HCT116 (cell line): ENCODE data around the gene SFXN4. TPM values are rescaled to one million over a fixed set of nuclear protein-coding genes. Genes with fewer than 3 reads are reported as not detected.

Experiments
- ATAC-seq: fragments of 200-7000 bp; cut with Tn5 transposase; 2 replicates; pipeline ENCODE4 v1.9.1; 2020; ENCODE audit warnings: mild to moderate bottlenecking, moderate library complexity
- BruUV-seq: library from RNA; stranded (reverse); fragments of 400-500 nt; replicated peaks from 2 replicates; lab custom pipeline; 2021; lab: Mats Ljungman, UMichigan
- CTCF ChIA-PET: fragments of 300-600 bp; sonication (Branson Sonifier 250); formaldehyde crosslinking; loops from one replicate; lab custom pipeline; 2021; ENCODE audit warnings: antibody characterized with exemption; lab: Charles Lee
- POLR2A ChIA-PET: fragments of 300-600, 350-600 bp; sonication (Branson Sonifier 250); formaldehyde crosslinking; loops from one replicate; lab custom pipeline; 2021; ENCODE audit warnings: antibody characterized with exemption; lab: Charles Lee
- RAD21 ChIA-PET, 2 experiments: fragments of 300-600 bp; sonication (Branson Sonifier 250); formaldehyde crosslinking; loops; one replicate each; lab custom pipeline; 2023; ENCODE audit warnings: low total read pairs in 2 of 2; ENCODE audit not compliant: uncharacterized antibody in 2 of 2, unreplicated experiment in 2 of 2, low non-redundant PET in 1 of 2; lab: Charles Lee
- DNase-seq: peaks from one replicate; pipeline ENCODE4 v3.0.0-alpha.2; 2010; ENCODE audit warnings: low read depth, low spot score
- H2AFZ ChIP-seq: fragments of 200-600 bp; shearing (Covaris generic), sonication (generic); 2 replicates; pipeline ENCODE4 v1.6.1; 2017; ENCODE audit warnings: low read depth, mixed run types, mixed read lengths, antibody characterized with exemption, low read length; ENCODE audit not compliant: poor library complexity, severe bottlenecking
- H3K27ac ChIP-seq: 2 replicates; pipeline ENCODE4 v1.5.1; 2012; ENCODE audit warnings: low read depth, low read length
- H3K27me3 ChIP-seq: fragments of 200-600 bp; sonication (generic); 2 replicates; pipeline ENCODE4 v1.6.1; 2016; ENCODE audit warnings: mixed run types, low read length, mixed read lengths; ENCODE audit not compliant: insufficient read depth
- H3K36me3 ChIP-seq, 2 experiments: fragments of 200-500 bp in 1 of 2; fragments of 200-600 bp in 1 of 2; sonication (Bioruptor generic) in 1 of 2; sonication (generic) in 1 of 2; 2 replicates each; pipeline versions ENCODE4 v1.5.1 to v1.6.1; 2014 to 2016; ENCODE audit warnings: low read length in 2 of 2, inconsistent platforms in 1 of 2, mixed read lengths in 1 of 2, mixed run types in 1 of 2; ENCODE audit not compliant: insufficient read depth in 2 of 2, control insufficient read depth in 1 of 2
- H3K4me1 ChIP-seq, 2 experiments: fragments of 200-600 bp in 1 of 2; sonication (generic) in 1 of 2; 2 replicates each; pipeline versions ENCODE4 v1.5.1 to v1.6.1; 2012 to 2017; ENCODE audit warnings: low read length in 2 of 2, inconsistent platforms in 1 of 2, mild to moderate bottlenecking in 1 of 2, mixed read lengths in 1 of 2, mixed run types in 1 of 2, moderate library complexity in 1 of 2; ENCODE audit not compliant: insufficient read depth in 2 of 2, control insufficient read depth in 1 of 2
- H3K4me2 ChIP-seq: fragments of 200-600 bp; sonication (generic); 2 replicates; pipeline ENCODE4 v1.6.1; 2017; ENCODE audit warnings: mixed run types, low read length, mixed read lengths
- H3K4me3 ChIP-seq, 2 experiments: fragments of 200-600 bp in 1 of 2; sonication (generic) in 1 of 2; replicated peaks in 1 of 2; 2 replicates each; pipeline ENCODE4 v1.5.1; 2011 to 2016; ENCODE audit warnings: low read length in 2 of 2, control low read depth in 1 of 2, low read depth in 1 of 2, mild to moderate bottlenecking in 1 of 2, mixed read lengths in 1 of 2, mixed run types in 1 of 2
- H3K79me2 ChIP-seq: fragments of 200-600 bp; sonication (generic); 2 replicates; pipeline ENCODE4 v1.6.1; 2017; ENCODE audit warnings: mild to moderate bottlenecking, mixed run types, low read length, moderate library complexity, mixed read lengths; ENCODE audit not compliant: insufficient read depth
- H3K9ac ChIP-seq: fragments of 200-600 bp; sonication (generic); 2 replicates; pipeline ENCODE4 v1.6.1; 2016; ENCODE audit warnings: low read length, mixed read lengths
- H3K9me2 ChIP-seq: fragments of 200-600 bp; sonication (generic), shearing (Covaris generic); 2 replicates; pipeline ENCODE4 v1.6.1; 2017; ENCODE audit warnings: mixed run types, mild to moderate bottlenecking, moderate library complexity; ENCODE audit not compliant: insufficient read depth
- H3K9me3 ChIP-seq, 2 experiments: fragments of 200-500 bp in 1 of 2; fragments of 200-600 bp in 1 of 2; sonication (Bioruptor generic) in 1 of 2; sonication (generic) in 1 of 2; 2 replicates each; pipeline ENCODE4 v1.6.1; 2014 to 2017; ENCODE audit warnings: low read length in 2 of 2, mixed read lengths in 2 of 2, inconsistent platforms in 1 of 2, low read depth in 1 of 2, mild to moderate bottlenecking in 1 of 2, mixed run types in 1 of 2, moderate library complexity in 1 of 2; ENCODE audit not compliant: control insufficient read depth in 1 of 2, insufficient read depth in 1 of 2
- H4K20me1 ChIP-seq: fragments of 200-600 bp; sonication (generic), shearing (Covaris generic); 2 replicates; pipeline ENCODE4 v1.6.1; 2017; ENCODE audit warnings: mixed run types, mild to moderate bottlenecking, moderate library complexity; ENCODE audit not compliant: insufficient read depth
- EGR1 ChIP-seq: IDR thresholded peaks from 2 replicates; pipeline ENCODE4 v1.6.1; 2012; ENCODE audit warnings: low read depth
- EZH2 ChIP-seq: fragments of 200-600 bp; sonication (generic); IDR thresholded peaks from 2 replicates; pipeline ENCODE4 v1.6.1; 2017; ENCODE audit warnings: antibody characterized with exemption, mixed run types
- POLR2A ChIP-seq: IDR thresholded peaks from 2 replicates; pipeline ENCODE4 v1.7.0; 2011; ENCODE audit warnings: borderline replicate concordance; ENCODE audit not compliant: insufficient read depth, insufficient read length; ENCODE audit errors: extremely low read depth
- RAD21 ChIP-seq: IDR thresholded peaks from 2 replicates; pipeline ENCODE4 v1.6.1; 2012; ENCODE audit warnings: low read depth, mild to moderate bottlenecking
- REST ChIP-seq: IDR thresholded peaks from 2 replicates; pipeline ENCODE4 v1.6.1; 2012; ENCODE audit warnings: low read depth
- intact Hi-C: fragments of 100-400 bp; cut with micrococcal nuclease; formaldehyde crosslinking; loops from 2 replicates; pipeline ENCODE4 v1.10.0; 2022
- total RNA-seq: library from RNA; stranded (reverse); gene quantifications from one replicate; pipeline ENCODE4 v1.2.1, GENCODE V29; 2021; ENCODE audit not compliant: unreplicated experiment
- TF ChIP-seq, protein P1 (sequence below), 3 experiments: fragments of 200-600 bp in 1 of 3; sonication (generic) in 1 of 3; IDR thresholded peaks in 2 of 3; conservative IDR thresholded peaks in 1 of 3; 2 replicates each; pipeline ENCODE4 v1.5.1; 2012 to 2017; ENCODE audit warnings: low read depth in 2 of 3, low read length in 2 of 3, antibody characterized with exemption in 1 of 3, borderline replicate concordance in 1 of 3, control low read depth in 1 of 3, mild to moderate bottlenecking in 1 of 3, mixed read lengths in 1 of 3, mixed run types in 1 of 3, moderate library complexity in 1 of 3; ENCODE audit not compliant: insufficient read depth in 1 of 3
- TF ChIP-seq, protein P2 (sequence below): IDR thresholded peaks from 2 replicates; pipeline ENCODE4 v1.6.1; 2012

The SFXN4 gene
- total RNA-seq, 1 experiment from 2014 or later, result 58.2 TPM

DNA sequence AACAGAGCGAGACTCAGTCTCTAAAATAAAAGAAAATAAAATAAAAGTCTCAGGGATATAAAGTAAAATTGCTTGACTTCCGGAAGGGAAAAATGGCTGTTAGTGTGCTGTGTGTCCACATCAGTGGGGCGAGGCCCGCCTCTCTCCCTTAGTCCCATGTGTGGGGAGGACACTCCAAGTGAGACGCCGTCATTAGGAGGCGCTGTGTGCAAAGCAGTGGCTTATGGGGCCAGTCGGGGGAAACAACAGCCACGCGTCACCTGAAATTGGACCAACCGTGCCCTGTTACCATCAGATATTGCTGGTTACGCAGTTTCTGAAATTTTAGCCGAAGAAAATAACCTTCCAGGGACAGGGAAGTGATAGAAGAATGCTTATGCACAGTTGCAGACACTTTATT lies 15.8 kb downstream of the SFXN4 start:
- H3K4me3 ChIP-seq, result no peak overlapping the region
- H3K4me2 ChIP-seq, result no peak overlapping the region
- no peaks in the 10 kb centered on the region for H4K20me1 ChIP-seq
- CTCF ChIA-PET, result no interaction called here
- BruUV-seq, result no TSS peak
- intact Hi-C loops, result no loop called here
- no peaks in the 10 kb centered on the region for H3K9me3 ChIP-seq
- no peaks in the 10 kb centered on the region for H3K79me2 ChIP-seq
- DNase-seq, result no peak
- no peak overlapping the region for H2AFZ ChIP-seq
- no peaks in the 10 kb centered on the region for H3K9me2 ChIP-seq
- RAD21 ChIA-PET, result interaction anchor here in 1 of 2 experiments (0.6 kb wide), 1 partner anchor 60 kb away, joined by 4 read pairs; no protein-coding TSS in a partner anchor
- TF ChIP-seq POLR2A, result no peak
- TF ChIP-seq, protein P1, sequence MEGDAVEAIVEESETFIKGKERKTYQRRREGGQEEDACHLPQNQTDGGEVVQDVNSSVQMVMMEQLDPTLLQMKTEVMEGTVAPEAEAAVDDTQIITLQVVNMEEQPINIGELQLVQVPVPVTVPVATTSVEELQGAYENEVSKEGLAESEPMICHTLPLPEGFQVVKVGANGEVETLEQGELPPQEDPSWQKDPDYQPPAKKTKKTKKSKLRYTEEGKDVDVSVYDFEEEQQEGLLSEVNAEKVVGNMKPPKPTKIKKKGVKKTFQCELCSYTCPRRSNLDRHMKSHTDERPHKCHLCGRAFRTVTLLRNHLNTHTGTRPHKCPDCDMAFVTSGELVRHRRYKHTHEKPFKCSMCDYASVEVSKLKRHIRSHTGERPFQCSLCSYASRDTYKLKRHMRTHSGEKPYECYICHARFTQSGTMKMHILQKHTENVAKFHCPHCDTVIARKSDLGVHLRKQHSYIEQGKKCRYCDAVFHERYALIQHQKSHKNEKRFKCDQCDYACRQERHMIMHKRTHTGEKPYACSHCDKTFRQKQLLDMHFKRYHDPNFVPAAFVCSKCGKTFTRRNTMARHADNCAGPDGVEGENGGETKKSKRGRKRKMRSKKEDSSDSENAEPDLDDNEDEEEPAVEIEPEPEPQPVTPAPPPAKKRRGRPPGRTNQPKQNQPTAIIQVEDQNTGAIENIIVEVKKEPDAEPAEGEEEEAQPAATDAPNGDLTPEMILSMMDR (IDR thresholded peaks at IDR 0.05 in 2 of 3, conservative IDR thresholded peaks at IDR 0.05 in 1 of 3; ENCODE audit: borderline replicate concordance in 1 of 3, insufficient read depth in 1 of 3, low read depth in 2 of 3, low read length in 2 of 3), result peak; percentile 17 to 53 (median 52); a peak in 5 of 6 replicates
- TF ChIP-seq RAD21, result peak; percentile 56
- TF ChIP-seq EGR1, result no peak
- H3K27ac ChIP-seq, result no peak overlapping the region
- no peaks in the 10 kb centered on the region for H3K27me3 ChIP-seq
- peak; percentile 93 for ATAC-seq
- no peak overlapping the region for H3K9ac ChIP-seq
- H3K36me3 ChIP-seq, result peaks cover 39 to 48% of the 10 kb centered on the region in 2 experiments
- no peaks in the 10 kb centered on the region for H3K4me1 ChIP-seq
- POLR2A ChIA-PET, result no interaction called here

DNA sequence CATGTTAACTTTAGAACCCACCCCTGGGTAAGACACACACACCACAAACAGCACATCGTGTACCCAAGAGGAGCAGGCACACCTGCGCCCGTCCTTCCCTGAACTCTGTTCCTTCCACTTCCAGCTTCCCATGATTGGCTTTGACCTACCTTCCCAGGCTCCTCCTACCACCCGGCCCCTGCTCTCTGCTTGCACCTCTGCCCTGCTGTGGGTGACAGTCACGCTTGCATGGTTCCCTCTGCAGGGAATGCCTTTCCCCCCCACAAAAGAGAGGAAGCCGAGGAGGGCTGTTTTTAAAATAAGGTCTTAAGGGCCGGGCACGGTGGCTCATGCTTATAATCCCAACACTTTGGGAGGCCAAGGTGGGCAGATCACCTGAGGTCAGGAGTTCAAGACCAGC lies 16.4 kb downstream of the SFXN4 start:
- BruUV-seq, result no TSS peak
- POLR2A ChIA-PET, result no interaction called here
- TF ChIP-seq, protein P2, sequence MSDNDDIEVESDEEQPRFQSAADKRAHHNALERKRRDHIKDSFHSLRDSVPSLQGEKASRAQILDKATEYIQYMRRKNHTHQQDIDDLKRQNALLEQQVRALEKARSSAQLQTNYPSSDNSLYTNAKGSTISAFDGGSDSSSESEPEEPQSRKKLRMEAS, result no peak
- no peak for TF ChIP-seq EZH2
- TF ChIP-seq REST, result no peak
- Histone ChIP-seq H3K79me2 (no peaks in the 10 kb centered on the region), H3K27me3 (no peaks in the 10 kb centered on the region), H3K9me2 (no peaks in the 10 kb centered on the region), H3K36me3 (peaks cover 36 to 42% of the 10 kb centered on the region in 2 experiments), H3K4me3 (no peak overlapping the region), H2AFZ (no peak overlapping the region), H4K20me1 (no peaks in the 10 kb centered on the region), H3K4me1 (no peaks in the 10 kb centered on the region), H3K9ac (no peak overlapping the region), H3K27ac (no peak overlapping the region), H3K4me2 (no peak overlapping the region), H3K9me3 (no peaks in the 10 kb centered on the region)
- CTCF ChIA-PET, result no interaction called here
- DNase-seq (no peak), ATAC-seq (peak; percentile 37; the same call in 1 of the 2 replicates)
- intact Hi-C loops, result no loop called here
- RAD21 ChIA-PET, result no interaction called here
